WTC11 (cell line): ENCODE data around the gene PHF1. TPM values are rescaled to one million over a fixed set of nuclear protein-coding genes. Genes with fewer than 3 reads are reported as not detected.
A peak's percentile ranks its signal among the peaks of the same experiment; 100 is the strongest.

Experiments used
- ATAC-seq: fragments of 200-7000 bp; cut with Tn5 transposase; 2 replicates; pipeline ENCODE4 v1.10.0; 2021; ENCODE audit warnings: mild to moderate bottlenecking, moderate library complexity
- CTCF ChIA-PET: fragments of 300-600 bp; sonication (Branson Sonifier 250); formaldehyde crosslinking; loops from one replicate; lab custom pipeline; 2021; ENCODE audit warnings: antibody characterized with exemption; lab: Charles Lee
- POLR2A ChIA-PET: fragments of 350-600 bp; sonication (Branson Sonifier 250); formaldehyde crosslinking; loops from one replicate; lab custom pipeline; 2021; ENCODE audit warnings: antibody characterized with exemption; lab: Charles Lee
- DNase-seq: peaks from one replicate; pipeline ENCODE4 v3.0.0; 2021; ENCODE audit warnings: low spot score
- H3K27ac Mint-ChIP-seq: 2 replicates; pipeline ENCODE4 v1.8.0; 2021; ENCODE audit warnings: mixed read lengths
- H3K27me3 Mint-ChIP-seq: 2 replicates; pipeline ENCODE4 v1.8.0; 2021; ENCODE audit warnings: low read depth, mild to moderate bottlenecking, moderate library complexity, mixed read lengths
- H3K36me3 Mint-ChIP-seq: 2 replicates; pipeline ENCODE4 v1.8.0; 2021; ENCODE audit warnings: mixed read lengths
- H3K4me1 Mint-ChIP-seq: 2 replicates; pipeline ENCODE4 v1.8.0; 2022; ENCODE audit warnings: mixed read lengths
- H3K4me3 Mint-ChIP-seq: 2 replicates; pipeline ENCODE4 v1.8.0; 2021; ENCODE audit warnings: mild to moderate bottlenecking, moderate library complexity, mixed read lengths
- H3K9me3 Mint-ChIP-seq: 2 replicates; pipeline ENCODE4 v1.8.0; 2021; ENCODE audit warnings: mixed read lengths
- AR ChIP-seq: fragments of 250-450 bp; sonication (Bioruptor Pico); IDR thresholded peaks from 2 replicates; pipeline ENCODE4 v1.9.0; 2021; ENCODE audit warnings: mild to moderate bottlenecking
- ATF1 ChIP-seq: sonication (generic); formaldehyde crosslinking; IDR thresholded peaks from 2 replicates; pipeline ENCODE4 v1.8.1; 2023; ENCODE audit warnings: mild to moderate bottlenecking, moderate library complexity, missing genetic modification reagents
- CTCF ChIP-seq: fragments of 200-600 bp; IDR thresholded peaks from 2 replicates; pipeline ENCODE4 v1.8.0; 2022; ENCODE audit warnings: antibody characterized with exemption
- E2F4 ChIP-seq: sonication (generic); formaldehyde crosslinking; IDR thresholded peaks from 2 replicates; pipeline ENCODE4 v1.8.1; 2022; ENCODE audit warnings: low read depth, mild to moderate bottlenecking, moderate library complexity, missing genetic modification reagents, borderline replicate concordance
- ERG ChIP-seq: fragments of 250-450 bp; sonication (Bioruptor Pico); IDR thresholded peaks from 2 replicates; pipeline ENCODE4 v1.8.0; 2021; ENCODE audit warnings: mild to moderate bottlenecking
- HMGA2 ChIP-seq: fragments of 250-450 bp; sonication (Bioruptor Pico); IDR thresholded peaks from 2 replicates; pipeline ENCODE4 v1.4.0; 2021; ENCODE audit warnings: mild to moderate bottlenecking, moderate library complexity
- HMGXB4 ChIP-seq: sonication (generic); formaldehyde crosslinking; IDR thresholded peaks from 2 replicates; pipeline ENCODE4 v1.8.1; 2023; ENCODE audit warnings: mild to moderate bottlenecking, moderate library complexity, missing genetic modification reagents
- JAZF1 ChIP-seq: fragments of 250-450 bp; sonication (Bioruptor Pico); IDR thresholded peaks from 2 replicates; pipeline ENCODE4 v1.9.0; 2021; ENCODE audit warnings: moderate library complexity, mild to moderate bottlenecking, inconsistent platforms
- NR2C2 ChIP-seq: sonication (generic); formaldehyde crosslinking; IDR thresholded peaks from 2 replicates; pipeline ENCODE4 v1.8.0; 2022; ENCODE audit warnings: mild to moderate bottlenecking, missing genetic modification reagents
- PREB ChIP-seq: sonication (generic); formaldehyde crosslinking; IDR thresholded peaks from 2 replicates; pipeline ENCODE4 v1.8.1; 2022; ENCODE audit warnings: mild to moderate bottlenecking, missing genetic modification reagents, moderate library complexity, borderline replicate concordance
- SMAD3 ChIP-seq: sonication (generic); formaldehyde crosslinking; IDR thresholded peaks from 2 replicates; pipeline ENCODE4 v1.8.0; 2022; ENCODE audit warnings: missing genetic modification reagents, mild to moderate bottlenecking, borderline replicate concordance
- ZBTB21 ChIP-seq: sonication (generic); formaldehyde crosslinking; IDR thresholded peaks from 2 replicates; pipeline ENCODE4 v1.8.1; 2023; ENCODE audit warnings: mild to moderate bottlenecking, missing genetic modification reagents, borderline replicate concordance
- ZBTB43 ChIP-seq: sonication (generic); formaldehyde crosslinking; IDR thresholded peaks from 2 replicates; pipeline ENCODE4 v1.8.1; 2023; ENCODE audit warnings: mild to moderate bottlenecking, missing genetic modification reagents
- ZNF512 ChIP-seq: sonication (generic); formaldehyde crosslinking; IDR thresholded peaks from 2 replicates; pipeline ENCODE4 v1.8.1; 2022; ENCODE audit warnings: missing genetic modification reagents, borderline replicate concordance
- ZNF532 ChIP-seq: fragments of 250-450 bp; sonication (Bioruptor Pico); IDR thresholded peaks from 2 replicates; pipeline ENCODE4 v1.9.0; 2021; ENCODE audit warnings: mild to moderate bottlenecking, borderline replicate concordance
- total RNA-seq: library from RNA; stranded (reverse); gene quantifications from 3 replicates; pipeline ENCODE4 v1.2.3, GENCODE V29; 2021

The PHF1 gene
- total RNA-seq, 1 experiment from 2014 or later = 63.6 TPM

GRCh38 chr6:33407132-33407718 is 3.6 kb upstream of the PHF1 start (continued):
- TF ChIP-seq ZNF532 (CRISPR knock-in tag) = no peak
- TF ChIP-seq HMGXB4 = no peak
- TF ChIP-seq NR2C2 (CRISPR knock-in tag) = no peak
- TF ChIP-seq AR (CRISPR knock-in tag) = no peak
- no peak for TF ChIP-seq PREB (CRISPR knock-in tag)

GRCh38 chr6:33410050-33410710 is 634 bp upstream of the PHF1 start:
- ATAC-seq = peak; percentile 91
- Mint-ChIP-seq H3K27me3 (no peaks in the 10 kb centered on the region), H3K36me3 (peaks cover 52% of the 10 kb centered on the region), H3K4me1 (peaks cover 21% of the 10 kb centered on the region), H3K4me3 (peak overlapping the region; percentile 83), H3K9me3 (no peaks in the 10 kb centered on the region), H3K27ac (peak overlapping the region; percentile 98)
- DNase-seq = peak; percentile 98
- POLR2A ChIA-PET = interaction anchor here (0.6 to 1.8 kb wide), 8 partner anchors 14 to 219 kb away, joined by 3 to 10 read pairs (median 4); partner anchors contain the start of gene ZBTB22
- CTCF ChIA-PET = interaction anchor here (0.6 to 2.1 kb wide), 10 partner anchors 9 to 1547 kb away, joined by 3 to 17 read pairs (median 4); partner anchors contain the start of genes B3GALT4, NEU1, SYNGAP1 and ZBTB22
- TF ChIP-seq CTCF (no peak), ZBTB21 (CRISPR knock-in tag) (peak; percentile 94), HMGA2 (CRISPR knock-in tag) (no peak), SMAD3 (CRISPR knock-in tag) (peak; percentile 57; the same call in 1 of the 2 replicates), ZNF512 (CRISPR knock-in tag) (no peak), ZBTB43 (CRISPR knock-in tag) (0 out of 2 replicates have a peak, but pooled peaks have one; percentile 79), JAZF1 (no peak), ERG (no peak), ATF1 (no peak), E2F4 (CRISPR knock-in tag) (peak; percentile 48; the same call in 1 of the 2 replicates)
